GM23338 (cell line): ENCODE measurements around the gene NLRC5. TPM values are rescaled to one million over a fixed set of nuclear protein-coding genes. Genes with fewer than 3 reads are reported as not detected.

ENCODE experiments used
- ATAC-seq: fragments of 200-7000 bp; cut with Tn5 transposase; 3 replicates; pipeline ENCODE4 v1.9.1; 2020
- DNase-seq: peaks from one replicate; pipeline ENCODE4 v3.0.0-alpha.2; 2015; ENCODE audit warnings: low spot score
- H2AFZ ChIP-seq: fragments of 200-600 bp; sonication (generic); 2 replicates; pipeline ENCODE4 v1.8.0; 2016; ENCODE audit warnings: antibody characterized with exemption, mild to moderate bottlenecking, moderate library complexity
- H3F3A ChIP-seq: fragments of 200-600 bp; sonication (generic); replicated peaks from 2 replicates; pipeline ENCODE4 v1.8.0; 2017; ENCODE audit warnings: antibody characterized with exemption, mixed run types, low read depth
- H3K27ac ChIP-seq: fragments of 200-600 bp; sonication (generic); 2 replicates; pipeline ENCODE4 v1.6.1; 2016; ENCODE audit warnings: low read depth
- H3K27me3 ChIP-seq: fragments of 200-600 bp; sonication (generic); 2 replicates; pipeline ENCODE4 v1.8.0; 2016; ENCODE audit warnings: mild to moderate bottlenecking, mixed run types, moderate library complexity; ENCODE audit not compliant: insufficient read depth
- H3K36me3 ChIP-seq: fragments of 200-600 bp; sonication (generic); 2 replicates; pipeline ENCODE4 v1.8.0; 2016; ENCODE audit warnings: mild to moderate bottlenecking; ENCODE audit not compliant: insufficient read depth
- H3K4me1 ChIP-seq: fragments of 200-600 bp; sonication (generic); 2 replicates; pipeline ENCODE4 v1.8.0; 2016; ENCODE audit warnings: mild to moderate bottlenecking, moderate library complexity; ENCODE audit not compliant: insufficient read depth
- H3K4me2 ChIP-seq: fragments of 200-600 bp; sonication (generic); 2 replicates; pipeline ENCODE4 v1.7.1; 2017; ENCODE audit warnings: mixed run types
- H3K4me3 ChIP-seq: fragments of 200-600 bp; sonication (generic); 2 replicates; pipeline ENCODE4 v1.6.1; 2016; ENCODE audit warnings: mixed run types
- H3K79me2 ChIP-seq: fragments of 200-600 bp; sonication (generic); replicated peaks from 2 replicates; pipeline ENCODE4 v1.8.0; 2017; ENCODE audit warnings: mild to moderate bottlenecking; ENCODE audit not compliant: insufficient read depth
- H3K9me2 ChIP-seq: fragments of 200-600 bp; sonication (generic); 2 replicates; pipeline ENCODE4 v1.8.0; 2017; ENCODE audit not compliant: insufficient read depth
- H4K20me1 ChIP-seq: fragments of 200-600 bp; sonication (generic); replicated peaks from 2 replicates; pipeline ENCODE4 v1.8.0; 2017; ENCODE audit warnings: mild to moderate bottlenecking; ENCODE audit not compliant: insufficient read depth
- H3K27ac Mint-ChIP-seq: 2 replicates; pipeline ENCODE4 v1.8.0; 2020; ENCODE audit warnings: inconsistent platforms, mild to moderate bottlenecking, moderate library complexity, mixed read lengths
- H3K27me3 Mint-ChIP-seq: 3 replicates; pipeline ENCODE4 v1.8.0; 2022; ENCODE audit warnings: low read depth, mild to moderate bottlenecking, moderate library complexity, mixed read lengths, inconsistent platforms; ENCODE audit not compliant: insufficient read depth, poor library complexity
- H3K36me3 Mint-ChIP-seq: 3 replicates; pipeline ENCODE4 v1.8.0; 2021; ENCODE audit warnings: low read depth, mild to moderate bottlenecking, inconsistent platforms, moderate library complexity, mixed read lengths
- H3K4me1 Mint-ChIP-seq: 3 replicates; pipeline ENCODE4 v1.8.0; 2020; ENCODE audit warnings: mild to moderate bottlenecking, inconsistent platforms, mixed read lengths
- H3K4me3 Mint-ChIP-seq: 3 replicates; pipeline ENCODE4 v1.8.0; 2021; ENCODE audit warnings: moderate library complexity, mild to moderate bottlenecking, inconsistent platforms, mixed read lengths
- H3K9me3 Mint-ChIP-seq: 3 replicates; pipeline ENCODE4 v1.8.0; 2020; ENCODE audit warnings: moderate library complexity, mild to moderate bottlenecking, inconsistent platforms, mixed read lengths
- CREB1 ChIP-seq: fragments of 250-450 bp; sonication (Bioruptor Pico); IDR thresholded peaks from 2 replicates; pipeline ENCODE4 v1.5.0; 2020; ENCODE audit warnings: low read depth, mild to moderate bottlenecking, moderate library complexity
- ETS1 ChIP-seq: IDR thresholded peaks from 2 replicates; pipeline ENCODE4 v1.6.1; 2016; ENCODE audit warnings: antibody characterized with exemption
- EZH2 ChIP-seq: fragments of 200-600 bp; sonication (generic); IDR thresholded peaks from one replicate; pipeline ENCODE4 v1.8.0; 2017; ENCODE audit warnings: antibody characterized with exemption, mild to moderate bottlenecking, low read depth; ENCODE audit not compliant: unreplicated experiment
- JUNB ChIP-seq: IDR thresholded peaks from one replicate; pipeline ENCODE4 v1.6.1; 2016; ENCODE audit warnings: antibody characterized with exemption; ENCODE audit not compliant: unreplicated experiment
- NANOG ChIP-seq: IDR thresholded peaks from 2 replicates; pipeline ENCODE4 v1.6.1; 2016; ENCODE audit warnings: antibody characterized with exemption, borderline replicate concordance
- POLR2AphosphoS5 ChIP-seq: IDR thresholded peaks from 2 replicates; pipeline ENCODE4 v1.6.1; 2016; ENCODE audit warnings: antibody characterized with exemption, low read depth
- STAT1 ChIP-seq: IDR thresholded peaks from one replicate; pipeline ENCODE4 v1.6.1; 2016; ENCODE audit warnings: antibody characterized with exemption; ENCODE audit not compliant: unreplicated experiment
- ZNF331 ChIP-seq: fragments of 250-450 bp; sonication (Bioruptor Pico); IDR thresholded peaks from 2 replicates; pipeline ENCODE4 v1.5.0; 2020; ENCODE audit warnings: low read depth, mild to moderate bottlenecking, moderate library complexity
- polyA plus RNA-seq: library from polyadenylated mRNA; unstranded; fragments of >200 nt; fragmentation: Nextera tagmentation; extraction: Ambion mirVana; gene quantifications from 2 replicates; pipeline ENCODE4 v1.2.1, GENCODE V29; 2016
- total RNA-seq: library from RNA; depleted of rRNA; stranded (reverse); fragments of >200 nt; shearing (Covaris generic); gene quantifications from 2 replicates; pipeline ENCODE4 v1.2.3, GENCODE V29; 2014; rRNA removed

Gene NLRC5
- total and polyA plus RNA-seq, 2 experiments from 2014 or later: 2.3 to 3.9 TPM

DNA sequence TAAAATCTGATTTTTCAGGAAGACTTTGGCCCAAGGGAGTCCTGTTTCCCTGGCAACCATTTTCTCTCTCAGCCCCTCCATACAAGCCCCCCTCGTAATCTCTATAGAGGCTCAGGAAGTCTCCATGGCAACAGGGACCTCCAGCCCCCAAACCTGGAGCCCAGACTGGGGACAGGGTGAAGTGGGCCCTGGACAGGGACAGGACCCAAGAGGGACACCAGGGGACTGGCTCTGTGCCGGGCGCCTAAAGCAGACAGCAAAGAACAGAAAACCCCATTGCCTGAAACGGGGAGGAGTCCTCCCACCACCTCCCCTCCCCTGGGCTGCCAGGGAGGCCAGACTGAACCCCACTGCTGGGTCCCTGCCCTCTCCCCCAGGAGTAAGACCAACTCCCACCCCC is 143.7 kb downstream of the NLRC5 start:
- Histone ChIP-seq H3K27ac (no peak overlapping the region), H4K20me1 (no peaks in the 10 kb centered on the region), H3K36me3 (no peaks in the 10 kb centered on the region), H3K9me2 (no peaks in the 10 kb centered on the region), H3K27me3 (no peaks in the 10 kb centered on the region), H3K4me1 (no peaks in the 10 kb centered on the region), H3K4me2 (no peak overlapping the region), H2AFZ (no peak overlapping the region), H3F3A (no peaks in the 10 kb centered on the region), H3K79me2 (no peaks in the 10 kb centered on the region), H3K4me3 (no peak overlapping the region)
- H3K36me3 Mint-ChIP-seq: no peaks in the 10 kb centered on the region
- ATAC-seq (no peak), DNase-seq (no peak)
- no peak for TF ChIP-seq NANOG
- TF ChIP-seq POLR2AphosphoS5: no peak
- TF ChIP-seq ETS1: no peak
- no peak for TF ChIP-seq STAT1
- no peak for TF ChIP-seq EZH2
- TF ChIP-seq CREB1 (CRISPR knock-in tag): no peak
- TF ChIP-seq ZNF331 (CRISPR knock-in tag): no peak
- no peak for TF ChIP-seq JUNB
- H3K4me3 Mint-ChIP-seq: no peak overlapping the region
- peaks cover 9% of the 10 kb centered on the region for H3K4me1 Mint-ChIP-seq
- H3K9me3 Mint-ChIP-seq: no peaks in the 10 kb centered on the region; the same call in 2 of the 3 replicates
- H3K27ac Mint-ChIP-seq: no peak overlapping the region
- peaks cover 14% of the 10 kb centered on the region for H3K27me3 Mint-ChIP-seq

Other genes starting within 250 kb of the NLRC5 start
- not detected in 2 replicates for gene SLC12A3, start 124.3 kb upstream of the NLRC5 start, total RNA-seq
- gene SLC12A3, start 124.3 kb upstream of the NLRC5 start, polyA plus RNA-seq: not detected in 2 replicates
- 42.7 and 44.1 TPM in 2 replicates for gene HERPUD1, start 57.4 kb upstream of the NLRC5 start, total RNA-seq
- 33.6 and 41.1 TPM in 2 replicates for gene HERPUD1, start 57.4 kb upstream of the NLRC5 start, polyA plus RNA-seq
- gene CETP, start 27.6 kb upstream of the NLRC5 start, total RNA-seq: not detected in 2 replicates
- gene CETP, start 27.6 kb upstream of the NLRC5 start, polyA plus RNA-seq: 0.12 TPM in 1 of 2 replicates, not detected in the other
- gene CPNE2, start 103.0 kb downstream of the NLRC5 start, total RNA-seq: 11.3 and 14.2 TPM in 2 replicates
- gene CPNE2, start 103.0 kb downstream of the NLRC5 start, polyA plus RNA-seq: 7.1 and 9.5 TPM in 2 replicates
- gene PSME3IP1, start 196.5 kb downstream of the NLRC5 start, total RNA-seq: 78.0 and 111 TPM in 2 replicates
- 93.2 and 105 TPM in 2 replicates for gene PSME3IP1, start 196.5 kb downstream of the NLRC5 start, polyA plus RNA-seq
- gene RSPRY1, start 196.8 kb downstream of the NLRC5 start, total RNA-seq: 35.9 and 39.7 TPM in 2 replicates
- 20.4 and 25.8 TPM in 2 replicates for gene RSPRY1, start 196.8 kb downstream of the NLRC5 start, polyA plus RNA-seq